Measurements from ENCODE around the gene GPSM3. TPM values are rescaled to one million over a fixed set of nuclear protein-coding genes. Genes with fewer than 3 reads are reported as not detected.

Gene GPSM3
- total and polyA plus RNA-seq, 4 donors, result 8.1 to 145 (median 47.3) TPM

DNA sequence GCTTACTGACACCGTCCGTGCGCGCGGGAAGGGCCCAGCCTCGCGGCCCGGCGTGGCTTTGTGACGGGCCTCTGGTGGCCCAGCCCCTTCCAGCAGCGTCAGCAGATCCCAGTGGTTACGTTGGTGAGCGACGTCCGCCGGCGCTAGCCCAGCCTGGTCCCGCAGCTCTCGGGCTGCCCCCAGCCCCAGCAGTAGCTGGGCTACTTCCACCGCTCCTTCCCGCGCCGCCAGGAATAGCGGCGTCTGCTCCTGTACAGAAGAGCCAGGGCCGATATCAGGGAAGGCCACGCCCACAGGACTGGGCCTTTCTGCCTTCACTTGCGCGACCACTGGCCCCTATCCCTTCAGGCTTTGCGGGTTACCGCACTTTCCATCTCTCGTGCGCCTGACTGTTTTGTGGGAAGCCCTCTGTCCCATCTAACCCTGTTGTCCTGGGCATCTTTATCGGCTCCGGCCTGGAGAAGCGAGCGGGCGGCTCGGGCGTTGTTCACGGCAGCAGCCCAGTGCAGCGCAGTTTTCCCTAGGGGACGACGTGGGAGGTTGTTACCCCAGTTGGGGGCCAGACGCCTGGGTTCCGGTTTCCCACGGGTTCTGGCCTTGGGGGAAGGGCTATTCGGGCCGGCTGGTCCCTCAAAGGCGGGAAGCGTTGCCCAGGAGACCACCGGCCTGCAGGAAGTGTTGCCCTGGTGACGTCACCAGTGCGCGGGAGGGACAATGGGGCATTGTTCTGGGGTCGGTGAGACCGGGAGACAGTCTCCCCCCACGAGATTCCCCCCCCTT is 3.6 kb upstream of the GPSM3 start:
- peak; percentile 7 for ATAC-seq (ENCODE audit: insufficient read depth, low FRiP score)
- Histone ChIP-seq H3K9me3 (ENCODE audit: control insufficient read depth in 4 of 4, insufficient read depth in 3 of 4, low read length in 3 of 4) (peaks cover 0 to 2% (median 0%) of the 10 kb centered on the region in 4 donors), H3K9ac (ENCODE audit: insufficient read depth in 1 of 2, low read length in 2 of 2) (peak overlapping the region; percentile 94 to 99)

DNA sequence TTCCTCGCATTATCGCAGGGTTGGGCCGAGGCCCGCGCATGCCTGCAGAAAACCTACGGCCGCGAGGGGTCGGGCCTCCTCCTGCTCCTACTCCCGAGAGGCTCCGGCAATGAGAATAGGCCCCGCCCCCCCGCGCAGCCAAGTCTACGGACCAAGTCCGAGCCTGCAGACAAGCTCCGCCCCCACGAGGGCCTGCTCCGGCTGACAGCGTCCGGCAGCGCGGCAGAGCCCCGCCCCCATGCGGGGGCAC is 3.1 kb upstream of the GPSM3 start:
- peak; percentile 100 for DNase-seq
- H3K4me1 ChIP-seq (ENCODE audit: control insufficient read depth in 5 of 5, insufficient read depth in 5 of 5, low read length in 5 of 5), result peaks cover 0 to 41% (median 17%) of the 10 kb centered on the region in 5 donors

More for the DNA sequence above, 3.6 kb upstream of the GPSM3 start:
- 0% methylated on average over 49 to 58 of the region's 58 CpGs for WGBS, 2 donors
- Histone ChIP-seq H3K4me3 (peak overlapping the region; percentile 43), H3K27me3 (ENCODE audit: control insufficient read depth in 3 of 3, insufficient read depth in 3 of 3, low read length in 2 of 3) (no peaks in the 10 kb centered on the region), H3K4me1 (ENCODE audit: control insufficient read depth in 5 of 5, insufficient read depth in 5 of 5, low read length in 5 of 5) (peaks cover 0 to 36% (median 13%) of the 10 kb centered on the region in 5 donors), H3K27ac (ENCODE audit: low read depth in 1 of 2, low read length in 1 of 2) (peak overlapping the region; percentile 99 to 100), H3K36me3 (ENCODE audit: control insufficient read depth in 4 of 4, insufficient read depth in 4 of 4, low read length in 4 of 4) (no peaks in the 10 kb centered on the region)
- DNase-seq, result peak; percentile 96 to 97 (median 96)
- TF ChIP-seq, protein P1, sequence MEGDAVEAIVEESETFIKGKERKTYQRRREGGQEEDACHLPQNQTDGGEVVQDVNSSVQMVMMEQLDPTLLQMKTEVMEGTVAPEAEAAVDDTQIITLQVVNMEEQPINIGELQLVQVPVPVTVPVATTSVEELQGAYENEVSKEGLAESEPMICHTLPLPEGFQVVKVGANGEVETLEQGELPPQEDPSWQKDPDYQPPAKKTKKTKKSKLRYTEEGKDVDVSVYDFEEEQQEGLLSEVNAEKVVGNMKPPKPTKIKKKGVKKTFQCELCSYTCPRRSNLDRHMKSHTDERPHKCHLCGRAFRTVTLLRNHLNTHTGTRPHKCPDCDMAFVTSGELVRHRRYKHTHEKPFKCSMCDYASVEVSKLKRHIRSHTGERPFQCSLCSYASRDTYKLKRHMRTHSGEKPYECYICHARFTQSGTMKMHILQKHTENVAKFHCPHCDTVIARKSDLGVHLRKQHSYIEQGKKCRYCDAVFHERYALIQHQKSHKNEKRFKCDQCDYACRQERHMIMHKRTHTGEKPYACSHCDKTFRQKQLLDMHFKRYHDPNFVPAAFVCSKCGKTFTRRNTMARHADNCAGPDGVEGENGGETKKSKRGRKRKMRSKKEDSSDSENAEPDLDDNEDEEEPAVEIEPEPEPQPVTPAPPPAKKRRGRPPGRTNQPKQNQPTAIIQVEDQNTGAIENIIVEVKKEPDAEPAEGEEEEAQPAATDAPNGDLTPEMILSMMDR (IDR thresholded peaks at IDR 0.05; ENCODE audit: control extremely low read depth, extremely low read depth), result no peak

DNA sequence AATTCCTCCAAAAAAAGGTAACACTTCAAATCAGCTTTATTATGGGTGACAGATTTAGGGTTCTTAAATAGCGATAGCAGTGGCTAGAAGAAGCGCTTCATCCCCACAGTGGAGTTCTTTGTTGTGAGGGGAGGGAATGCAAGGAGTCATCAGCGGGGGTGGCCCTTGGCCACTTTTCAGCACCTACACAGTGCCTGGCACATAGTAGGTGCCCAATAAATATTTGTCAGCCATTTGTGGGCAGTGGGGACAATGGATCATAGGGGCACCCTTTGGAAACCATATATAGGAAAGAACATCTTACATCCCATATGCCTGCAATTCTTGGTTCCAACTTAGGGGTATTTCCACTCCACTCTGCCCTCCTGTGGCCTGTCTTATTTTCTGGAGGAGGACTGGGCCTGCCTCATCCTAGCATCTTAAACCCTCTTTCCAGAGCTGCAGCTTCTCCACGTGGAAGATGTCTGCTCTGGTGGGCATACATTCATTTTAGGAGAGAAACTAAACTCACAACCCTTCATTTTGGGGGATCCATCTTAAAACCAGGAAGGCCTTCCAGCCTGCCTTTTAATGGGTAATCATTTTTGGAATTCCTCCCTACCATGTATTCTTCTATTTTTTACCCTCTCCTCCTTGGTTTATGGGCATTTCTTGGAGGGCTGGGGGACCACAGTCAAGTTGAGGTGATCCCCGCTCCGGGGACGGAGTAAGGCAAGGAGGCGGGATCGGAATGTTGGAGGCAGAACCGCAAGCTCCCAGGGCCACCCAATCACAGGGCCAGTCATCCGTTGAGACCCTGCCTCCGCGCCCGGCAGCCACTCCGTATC is 2.6 kb upstream of the GPSM3 start:
- Histone ChIP-seq H3K9me3 (ENCODE audit: control insufficient read depth in 4 of 4, insufficient read depth in 3 of 4, low read length in 3 of 4) (no peaks in the 10 kb centered on the region), H3K36me3 (ENCODE audit: control insufficient read depth in 4 of 4, insufficient read depth in 4 of 4, low read length in 4 of 4) (no peaks in the 10 kb centered on the region), H3K27ac (ENCODE audit: low read depth in 1 of 2, low read length in 1 of 2) (peak overlapping the region; percentile 84 to 95), H3K4me3 (no peak overlapping the region), H3K4me1 (ENCODE audit: control insufficient read depth in 5 of 5, insufficient read depth in 5 of 5, low read length in 5 of 5) (peaks cover 0 to 44% (median 17%) of the 10 kb centered on the region in 5 donors), H3K9ac (ENCODE audit: insufficient read depth in 1 of 2, low read length in 2 of 2) (peak overlapping the region in 1 of 2 donors; percentile 92), H3K27me3 (ENCODE audit: control insufficient read depth in 3 of 3, insufficient read depth in 3 of 3, low read length in 2 of 3) (no peaks in the 10 kb centered on the region)
- no peak for ATAC-seq (ENCODE audit: insufficient read depth, low FRiP score)
- 17 to 18% methylated on average over 15 of the region's 15 CpGs for whole genome bisulfite sequencing, 2 donors
- DNase-seq, result peak in 2 of 3 donors; percentile 55 to 75
- TF ChIP-seq, protein P1 (IDR thresholded peaks at IDR 0.05; ENCODE audit: control extremely low read depth, extremely low read depth), result no peak

More for the DNA sequence above, 3.1 kb upstream of the GPSM3 start:
- H3K36me3 ChIP-seq (ENCODE audit: control insufficient read depth in 4 of 4, insufficient read depth in 4 of 4, low read length in 4 of 4), result no peaks in the 10 kb centered on the region
- peaks cover 0 to under 1% (median 0%) of the 10 kb centered on the region in 4 donors for H3K9me3 ChIP-seq (ENCODE audit: control insufficient read depth in 4 of 4, insufficient read depth in 3 of 4, low read length in 3 of 4)
- no peaks in the 10 kb centered on the region for H3K27me3 ChIP-seq (ENCODE audit: control insufficient read depth in 3 of 3, insufficient read depth in 3 of 3, low read length in 2 of 3)
- TF ChIP-seq, protein P1 (IDR thresholded peaks at IDR 0.05; ENCODE audit: control extremely low read depth, extremely low read depth), result peak; percentile 8
- 0% methylated on average over 23 to 25 of the region's 25 CpGs for WGBS, 2 donors
- H3K4me3 ChIP-seq, result no peak overlapping the region
- H3K9ac ChIP-seq (ENCODE audit: insufficient read depth in 1 of 2, low read length in 2 of 2), result no peak overlapping the region
- ATAC-seq (ENCODE audit: insufficient read depth, low FRiP score), result peak; percentile 95
- peak overlapping the region in 1 of 2 donors; percentile 84 for H3K27ac ChIP-seq (ENCODE audit: low read depth in 1 of 2, low read length in 1 of 2)

Measured in lung (tissue), 12 donors.